ENCODE measurements around the gene FASN.

The FASN gene

DNA sequence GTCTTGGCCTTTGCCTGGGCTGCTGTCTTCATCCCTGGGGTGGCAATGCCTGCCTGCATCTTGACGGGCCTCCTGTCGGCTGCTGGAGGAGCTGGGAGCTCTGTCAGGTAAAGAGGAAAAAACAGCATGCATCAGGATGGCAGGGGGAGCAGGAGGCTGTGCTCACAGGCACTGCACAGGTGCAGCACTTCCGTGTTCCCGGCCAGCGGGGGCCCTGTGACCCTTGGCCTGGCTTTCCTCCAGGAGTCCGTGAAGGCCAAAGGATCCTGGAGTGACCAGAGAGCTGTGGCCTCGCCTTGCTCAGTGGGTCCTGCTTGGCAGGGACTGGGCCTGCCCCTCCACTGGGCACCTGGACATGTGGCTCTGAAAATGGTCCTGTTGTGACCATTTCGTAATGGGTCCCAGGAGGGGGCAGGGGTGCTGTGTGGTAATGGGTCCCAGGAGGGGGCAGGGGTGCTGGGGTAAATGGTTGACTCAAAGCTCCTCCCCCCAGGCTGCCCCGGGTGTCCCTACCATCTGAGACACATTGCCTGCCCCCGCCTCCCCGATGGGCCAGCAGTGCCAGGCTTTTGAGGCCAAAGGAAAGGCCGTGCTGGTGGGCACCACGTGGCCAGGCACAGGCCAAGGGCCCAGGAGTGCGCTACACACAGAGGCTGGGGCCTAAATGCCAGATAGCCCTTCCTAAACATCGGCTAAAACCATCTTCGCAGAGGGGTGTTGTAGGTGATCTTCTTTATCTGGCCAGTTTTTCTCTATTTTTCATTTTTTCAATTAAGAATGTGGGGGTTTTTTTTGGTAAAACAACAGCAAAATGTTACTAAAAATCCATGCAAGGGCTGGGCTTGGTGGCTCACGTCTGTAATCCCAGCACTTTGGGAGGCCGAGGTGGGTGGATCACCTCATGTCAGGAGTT is 4.0 kb upstream of the FASN start:
- DNase-seq (ENCODE audit: low spot score), result peak; percentile 36

DNA sequence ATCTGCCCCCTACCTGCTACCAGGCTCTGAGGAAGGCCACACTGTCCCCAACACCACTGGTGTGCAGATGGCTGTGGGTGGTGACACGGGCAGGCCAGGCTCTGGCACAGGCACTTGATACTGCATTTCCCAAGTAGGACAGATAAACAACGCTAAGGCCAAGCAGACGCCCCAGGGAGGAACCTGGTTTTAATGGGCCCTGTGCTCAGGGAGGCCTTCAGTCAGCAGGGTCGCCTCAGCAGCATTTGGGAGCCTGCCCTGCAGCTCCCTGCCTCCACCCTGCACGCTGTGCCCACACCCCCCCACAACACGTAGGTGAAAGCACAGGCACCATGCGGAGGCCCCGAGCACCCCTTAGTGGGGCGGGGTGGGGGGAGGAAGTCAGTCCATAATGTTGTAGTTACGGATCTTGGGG is 3.3 kb upstream of the FASN start:
- DNase-seq (ENCODE audit: low spot score), result no peak

DNA sequence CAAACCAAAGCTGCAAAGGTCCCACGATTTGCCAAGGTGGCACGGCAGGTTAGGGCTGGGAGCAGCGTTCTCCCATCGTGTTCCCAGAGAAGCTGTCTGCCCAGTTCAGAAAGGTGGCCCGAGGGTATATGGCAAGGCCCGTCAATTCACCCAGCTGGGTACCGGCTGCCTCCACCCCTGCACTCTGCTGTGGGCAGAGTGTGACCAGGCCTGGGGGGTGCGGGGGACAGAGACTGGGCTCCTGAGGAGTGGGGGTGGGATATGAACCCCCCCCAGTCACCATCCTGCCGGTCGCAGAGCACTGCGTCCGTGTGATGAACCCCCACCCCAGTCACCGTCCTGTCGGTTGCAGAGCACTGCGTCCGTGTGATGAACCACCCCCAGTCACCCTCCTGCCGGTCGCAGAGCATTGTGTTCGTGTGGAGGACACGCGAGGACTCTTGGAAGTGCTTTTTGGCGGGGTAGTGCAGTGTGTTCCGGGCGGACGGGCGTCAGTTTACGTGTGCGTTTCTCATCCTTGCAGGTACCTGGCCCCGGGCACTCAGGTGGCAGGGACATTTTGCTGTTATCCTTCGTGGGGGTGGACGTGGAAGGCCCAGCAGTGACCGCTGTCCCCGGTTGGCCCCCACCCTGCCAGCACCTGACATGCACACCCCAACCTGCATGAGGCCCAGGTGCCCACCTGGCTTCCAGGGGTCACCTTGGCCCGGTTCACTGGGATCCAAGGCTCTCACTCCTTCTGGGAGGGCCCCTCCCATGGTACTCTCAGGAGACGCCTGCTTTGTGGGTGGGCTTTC is 2.7 kb upstream of the FASN start:
- DNase-seq (ENCODE audit: low spot score), result no peak

DNA sequence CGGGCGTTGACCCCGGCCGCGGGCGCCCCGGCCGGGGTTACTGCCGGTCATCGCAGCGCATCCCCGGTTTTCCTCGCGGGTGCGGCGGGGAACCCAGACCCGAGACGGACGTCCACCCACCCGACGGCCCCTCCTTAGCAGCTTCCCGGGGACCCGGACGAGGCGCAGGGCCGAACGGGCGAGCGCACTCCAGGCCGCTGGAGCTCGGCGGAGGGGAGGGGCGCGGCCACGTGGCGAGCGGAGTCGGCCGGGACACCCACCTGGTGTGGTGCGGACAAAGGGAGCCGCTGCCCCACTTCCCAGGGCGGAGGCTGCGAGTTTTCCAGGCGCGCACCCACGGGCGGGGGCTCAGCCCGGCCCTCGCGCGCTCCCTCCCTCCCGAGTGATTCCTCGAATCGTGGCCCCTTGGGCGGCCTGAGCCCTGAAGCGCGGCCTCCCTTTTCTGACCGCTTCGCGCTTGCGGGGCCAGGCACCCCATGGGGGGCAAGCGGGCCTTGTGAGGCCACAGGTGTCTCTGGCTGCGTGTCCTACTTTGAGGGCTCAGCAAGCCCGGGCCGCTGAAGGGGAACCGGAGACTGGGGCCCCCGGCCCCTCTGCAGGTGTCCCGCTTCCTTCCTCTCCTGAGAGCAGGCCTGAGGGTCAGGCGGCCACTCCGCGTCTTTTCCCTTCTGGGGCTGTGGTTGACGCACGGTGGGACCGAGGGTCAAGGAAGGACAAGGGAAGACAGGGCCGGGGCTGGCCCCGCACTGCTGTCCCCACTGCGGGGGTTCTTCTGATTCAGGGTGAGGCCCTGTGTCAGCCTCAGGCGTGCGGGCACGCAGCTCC is 1.1 kb upstream of the FASN start:
- no peak for DNase-seq (ENCODE audit: low spot score)

DNA sequence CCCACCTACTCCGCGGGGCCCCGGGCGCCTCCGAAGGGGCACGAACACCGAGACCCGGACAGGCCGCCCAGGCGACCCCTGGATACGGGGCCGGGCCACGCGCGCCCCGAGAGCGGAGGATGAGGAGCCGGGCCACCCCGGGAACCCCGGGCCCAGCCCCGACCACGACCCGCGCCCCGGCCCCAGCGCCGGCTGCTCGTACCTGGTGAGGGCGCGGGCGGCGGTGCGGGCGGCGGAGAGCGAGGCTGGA is 192 bp downstream of the FASN start:
- DNase-seq (ENCODE audit: low spot score), result no peak

DNA sequence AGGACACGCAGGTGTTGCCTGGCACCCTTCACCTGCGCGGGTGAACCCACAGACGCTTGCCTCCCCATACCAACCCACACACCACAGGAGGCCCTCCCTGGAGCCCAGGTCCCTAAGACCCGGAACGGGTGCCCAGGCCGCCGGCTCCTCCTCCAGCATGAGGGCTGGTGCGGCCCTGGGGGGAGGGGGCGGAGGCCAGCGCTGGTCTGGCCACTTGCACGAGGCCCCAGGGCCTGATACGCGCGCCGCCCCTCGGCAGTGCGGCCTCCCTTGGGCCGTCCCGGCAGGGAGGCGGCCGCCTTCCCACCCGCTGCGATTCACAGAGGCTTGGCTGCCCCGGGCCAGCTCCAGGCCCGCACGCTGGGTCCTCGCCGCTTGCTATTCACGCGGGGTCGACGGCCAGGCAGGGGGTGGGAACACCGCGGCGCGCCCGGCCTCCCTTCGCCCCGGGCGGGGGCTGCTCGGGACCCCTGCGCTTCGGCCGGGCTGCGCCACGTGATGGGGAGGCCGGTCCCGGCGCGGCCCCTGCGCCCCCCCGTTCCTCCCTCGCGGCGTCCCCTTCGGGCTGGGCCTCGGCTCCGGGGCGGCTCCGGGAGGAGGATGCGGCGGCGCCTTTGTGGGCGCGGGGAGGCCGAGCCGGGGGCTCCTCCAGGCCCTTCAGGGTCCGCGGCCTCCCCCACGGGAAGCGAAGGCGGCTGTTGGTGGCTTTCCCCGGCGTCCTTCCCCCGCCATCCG is 685 bp downstream of the FASN start:
- DNase-seq (ENCODE audit: low spot score), result peak; percentile 48

DNA sequence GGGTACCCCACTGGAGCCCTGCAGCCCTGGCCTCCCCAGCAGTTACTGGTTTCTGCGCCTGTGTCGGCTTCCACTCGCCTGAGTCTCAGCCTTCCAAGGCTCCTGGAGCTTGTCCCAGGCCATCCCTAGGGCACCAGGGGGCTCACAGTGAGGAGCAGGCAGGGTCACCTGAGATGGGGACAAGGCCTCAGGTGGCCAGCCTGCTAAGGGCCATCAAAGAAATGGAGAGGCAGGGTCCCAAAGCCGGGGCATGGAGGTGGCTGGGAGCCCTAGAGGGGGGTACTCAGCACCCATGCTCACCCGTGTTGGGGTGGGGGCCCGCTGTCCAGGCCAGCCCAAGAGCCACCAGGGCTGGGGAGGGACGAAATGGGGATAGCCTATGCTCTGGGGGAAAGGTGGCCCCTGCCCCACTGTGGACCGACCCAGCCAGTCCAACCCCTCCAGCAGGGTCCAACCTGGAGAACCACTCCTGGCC is 1.3 kb downstream of the FASN start:
- no peak for DNase-seq (ENCODE audit: low spot score)

DNA sequence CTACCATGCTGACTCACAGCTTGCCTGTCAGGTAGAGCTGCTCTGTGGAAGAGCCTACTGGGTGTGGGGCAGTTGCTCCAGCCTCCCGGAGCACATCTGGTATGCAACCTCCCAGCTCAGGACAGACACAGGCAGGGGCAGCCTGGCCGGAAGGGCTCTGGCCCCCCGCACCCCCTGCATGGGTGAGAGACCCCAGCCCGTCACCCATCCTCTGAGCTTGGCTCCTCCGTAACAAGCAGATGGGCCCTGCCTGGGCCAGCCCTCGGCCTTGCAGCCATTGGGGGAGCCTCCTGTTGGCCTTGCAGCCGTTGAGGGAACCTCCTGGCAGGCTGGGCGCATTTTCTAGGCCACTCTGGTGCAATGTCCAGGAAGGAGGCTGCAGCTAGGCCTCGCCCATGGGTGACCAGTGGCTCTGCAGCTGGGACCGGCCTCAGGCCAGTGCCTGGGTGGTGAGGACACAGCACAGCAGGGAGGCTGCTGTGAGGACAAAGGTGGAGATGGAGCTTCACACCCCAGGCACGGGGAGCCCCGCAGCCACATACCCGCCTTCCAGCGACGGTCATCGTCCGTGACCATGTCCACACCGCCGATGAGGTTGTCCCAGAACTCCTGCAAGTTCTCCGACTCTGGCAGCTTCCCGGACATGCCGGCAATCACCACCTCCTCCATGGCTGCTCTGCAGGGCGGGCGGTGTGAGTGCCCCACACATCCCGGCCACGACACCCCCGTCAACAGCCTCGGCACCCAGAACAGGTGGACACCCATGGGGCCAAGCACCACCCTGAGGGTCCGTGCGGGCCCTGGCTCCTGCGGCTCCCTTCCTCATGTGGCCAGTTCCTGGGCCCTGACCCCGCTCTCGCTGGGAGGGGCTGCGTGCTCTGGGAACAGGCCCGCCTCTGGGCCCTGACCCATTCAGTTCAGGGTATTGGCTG is 2.0 kb downstream of the FASN start:
- no peak for DNase-seq (ENCODE audit: low spot score)

DNA sequence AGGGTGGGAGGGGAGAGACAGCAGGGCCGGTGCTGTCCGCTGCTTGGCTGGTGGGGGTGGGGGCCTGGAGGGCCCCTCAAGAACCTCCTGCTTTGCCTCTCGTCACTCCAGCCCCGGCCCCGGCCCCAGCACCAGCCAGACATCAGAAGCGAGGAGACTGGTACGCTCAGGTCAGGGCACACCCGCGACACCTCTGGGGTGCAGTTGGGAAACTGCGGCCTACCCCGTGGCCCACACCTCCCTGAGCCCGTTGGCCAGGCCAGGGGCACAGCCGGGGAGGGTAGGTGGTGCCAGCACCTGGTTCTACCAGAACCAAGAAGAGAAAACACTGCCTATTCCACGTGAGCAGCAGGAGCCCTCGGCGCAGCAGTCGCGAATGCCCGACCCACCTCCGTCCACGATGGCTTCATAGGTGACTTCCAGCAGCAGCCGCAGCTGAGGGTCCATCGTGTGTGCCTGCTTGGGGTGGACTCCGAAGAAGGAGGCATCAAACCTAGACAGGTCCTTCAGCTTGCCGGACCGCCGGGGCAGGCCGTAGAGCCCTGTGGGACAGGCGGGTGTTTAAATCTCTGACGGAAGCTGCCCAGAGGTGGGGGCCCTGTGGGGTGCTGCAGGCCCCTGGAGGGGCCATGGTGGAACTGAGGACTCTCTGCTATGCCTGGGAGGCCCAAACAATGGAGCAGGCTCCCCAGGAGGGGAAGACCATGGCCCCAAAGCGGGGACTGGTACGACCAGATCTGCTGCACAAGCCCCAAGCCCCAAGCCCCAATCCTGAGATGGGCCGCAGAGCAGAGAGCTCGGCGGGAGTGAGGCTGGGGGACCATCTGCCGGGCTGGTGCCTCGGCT is 2.9 kb downstream of the FASN start:
- DNase-seq (ENCODE audit: low spot score), result no peak

DNA sequence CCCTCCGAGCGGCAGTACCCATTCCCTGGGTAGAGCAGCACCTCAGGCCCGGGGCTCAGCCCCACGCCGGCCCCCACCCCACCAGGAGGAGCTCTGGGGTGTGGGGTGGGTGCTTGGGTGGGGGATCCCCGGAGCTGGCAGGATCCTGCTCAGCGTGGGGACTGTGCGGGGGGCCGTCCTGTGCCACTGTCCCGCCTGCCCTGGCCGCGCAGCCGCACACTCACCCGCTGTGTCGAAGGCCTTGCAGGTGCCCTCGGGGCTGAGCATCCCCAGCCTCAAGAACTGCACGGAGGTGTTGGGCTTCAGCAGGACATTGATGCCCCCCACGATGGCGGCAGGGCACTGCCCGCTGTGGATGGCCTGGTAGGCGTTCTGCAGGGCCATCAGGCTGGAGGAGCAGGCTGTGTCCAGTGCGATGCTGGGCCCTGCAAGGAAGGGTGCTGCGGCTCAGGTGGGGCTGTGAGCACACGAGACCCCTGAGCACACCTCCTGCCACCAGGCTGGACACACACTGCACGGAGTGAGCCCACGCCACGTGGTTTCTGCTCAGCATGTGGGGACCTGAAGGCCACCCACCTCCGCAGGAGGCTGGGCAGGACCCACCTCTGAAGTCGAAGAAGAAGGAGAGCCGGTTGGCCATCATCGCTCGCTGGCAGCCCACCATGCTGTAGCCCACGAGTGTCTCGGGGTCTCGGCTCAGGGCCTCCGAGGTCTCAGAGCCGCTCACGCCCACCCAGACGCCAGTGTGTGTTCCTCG is 4.9 kb downstream of the FASN start:
- DNase-seq (ENCODE audit: low spot score), result no peak

DNA sequence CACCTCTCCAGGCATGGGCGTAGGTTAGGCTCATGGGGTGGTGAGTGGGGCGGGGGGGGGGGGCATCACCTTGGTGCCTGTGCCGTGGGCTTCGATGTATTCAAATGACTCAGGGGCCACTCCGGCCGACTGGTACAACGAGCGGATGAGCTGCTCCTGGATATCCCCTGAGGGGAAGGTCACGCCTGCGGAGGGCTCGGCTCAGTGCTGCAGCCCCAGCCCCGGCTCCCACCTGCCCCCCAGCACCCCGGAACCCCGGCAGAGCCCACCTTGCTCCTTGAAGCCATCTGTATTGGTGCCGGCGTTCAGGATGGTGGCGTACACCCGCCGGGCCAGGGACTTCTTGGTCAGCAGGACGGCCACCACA is 5.4 kb downstream of the FASN start:
- DNase-seq (ENCODE audit: low spot score), result no peak

DNA sequence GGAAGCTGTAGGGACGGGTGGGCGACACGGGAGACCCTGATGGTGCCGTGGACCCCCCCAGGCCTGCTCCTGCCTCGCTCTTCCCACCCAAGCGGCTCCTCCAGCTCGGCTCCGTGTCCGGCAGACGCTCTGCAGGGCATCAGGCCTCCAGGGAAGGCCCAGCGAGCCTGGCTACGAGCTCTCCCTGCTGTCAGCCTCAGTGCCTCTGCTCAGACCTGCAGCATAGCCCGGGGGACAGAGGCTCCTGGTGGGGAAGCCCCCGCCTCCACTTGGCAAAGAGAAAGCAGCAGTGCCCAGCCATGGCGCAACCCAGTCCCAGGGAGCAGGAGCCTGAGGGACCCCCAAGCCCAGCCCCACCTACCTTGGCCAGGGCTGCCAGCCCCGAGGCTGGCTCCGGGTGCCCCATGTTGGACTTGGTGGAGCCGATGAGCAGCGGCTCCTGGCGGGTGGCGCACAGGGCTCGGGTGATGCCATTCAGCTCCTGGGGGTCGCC is 5.9 kb downstream of the FASN start:
- no peak for DNase-seq (ENCODE audit: low spot score)

DNA sequence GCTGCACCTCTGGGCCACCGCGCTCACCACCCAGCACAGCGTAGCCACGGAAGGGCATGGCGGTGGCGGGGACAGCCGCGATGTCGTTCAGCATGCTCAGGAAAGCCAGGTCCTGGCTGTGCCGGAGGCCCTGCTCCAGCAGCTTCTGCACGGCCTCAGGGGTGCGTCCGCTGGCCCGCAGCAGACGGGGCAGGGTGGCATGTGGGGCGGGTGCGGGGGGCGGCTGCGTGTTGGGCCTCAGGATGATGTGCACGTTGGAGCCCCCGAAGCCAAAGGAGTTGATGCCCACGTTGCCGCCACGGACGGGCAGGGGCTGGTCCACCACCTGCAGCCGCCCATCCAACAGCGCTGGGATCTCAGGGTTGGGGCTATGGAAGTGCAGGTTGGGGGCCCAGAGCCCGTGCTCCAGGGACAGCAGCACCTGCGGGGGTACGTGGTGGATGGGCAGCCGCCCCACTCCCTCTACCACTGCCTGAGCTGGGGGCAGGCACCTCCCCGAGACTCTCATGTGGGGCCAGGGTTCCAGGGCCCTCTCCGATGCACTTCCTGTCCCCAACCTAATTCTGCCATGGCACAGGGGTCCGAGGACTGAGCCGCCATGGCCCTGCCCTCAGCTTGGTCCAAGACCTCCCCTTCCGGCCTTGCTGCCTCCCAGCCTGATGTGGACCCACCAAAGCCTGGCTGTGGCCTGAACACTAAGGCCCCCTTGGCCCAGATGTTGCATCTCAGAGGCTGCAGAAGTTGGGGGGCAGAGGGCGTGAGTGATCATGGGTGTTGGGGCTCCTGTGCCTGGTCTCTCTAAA is 6.6 kb downstream of the FASN start:
- DNase-seq (ENCODE audit: low spot score), result no peak

DNA sequence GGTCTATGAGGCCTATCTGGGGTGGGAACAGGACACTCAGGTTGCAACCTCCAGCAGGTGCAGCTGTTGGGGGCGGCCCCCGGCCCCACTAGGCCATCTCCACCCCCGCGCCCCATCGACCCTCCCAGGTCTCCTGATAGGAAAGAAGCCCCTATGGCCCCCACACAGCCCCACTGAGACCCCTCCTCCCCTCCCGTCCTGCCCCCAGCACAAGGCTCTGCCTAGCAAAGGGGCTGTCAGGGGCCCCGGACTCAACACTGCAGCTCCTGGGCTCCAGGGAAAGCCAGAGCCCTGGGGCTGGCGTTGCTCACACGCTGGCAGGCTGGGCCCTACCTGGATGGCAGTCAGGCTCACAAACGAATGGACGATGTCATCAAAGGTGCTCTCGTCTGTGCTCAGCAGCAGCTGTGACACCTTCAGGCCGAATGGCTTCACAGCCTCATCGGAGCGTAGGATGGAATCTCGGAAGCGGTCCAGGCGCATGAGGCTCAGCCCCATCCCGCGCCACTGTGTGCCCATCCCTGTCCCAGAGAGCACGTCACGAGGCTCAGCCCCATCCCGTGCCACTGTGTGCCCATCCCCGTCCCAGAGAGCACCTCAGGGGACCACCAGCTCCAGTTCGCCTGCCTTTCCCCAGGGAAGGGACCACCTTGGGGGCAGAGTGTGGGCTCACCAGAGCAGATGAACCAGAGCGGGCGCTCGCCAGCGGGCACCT is 7.3 kb downstream of the FASN start:
- no peak for DNase-seq (ENCODE audit: low spot score)

DNA sequence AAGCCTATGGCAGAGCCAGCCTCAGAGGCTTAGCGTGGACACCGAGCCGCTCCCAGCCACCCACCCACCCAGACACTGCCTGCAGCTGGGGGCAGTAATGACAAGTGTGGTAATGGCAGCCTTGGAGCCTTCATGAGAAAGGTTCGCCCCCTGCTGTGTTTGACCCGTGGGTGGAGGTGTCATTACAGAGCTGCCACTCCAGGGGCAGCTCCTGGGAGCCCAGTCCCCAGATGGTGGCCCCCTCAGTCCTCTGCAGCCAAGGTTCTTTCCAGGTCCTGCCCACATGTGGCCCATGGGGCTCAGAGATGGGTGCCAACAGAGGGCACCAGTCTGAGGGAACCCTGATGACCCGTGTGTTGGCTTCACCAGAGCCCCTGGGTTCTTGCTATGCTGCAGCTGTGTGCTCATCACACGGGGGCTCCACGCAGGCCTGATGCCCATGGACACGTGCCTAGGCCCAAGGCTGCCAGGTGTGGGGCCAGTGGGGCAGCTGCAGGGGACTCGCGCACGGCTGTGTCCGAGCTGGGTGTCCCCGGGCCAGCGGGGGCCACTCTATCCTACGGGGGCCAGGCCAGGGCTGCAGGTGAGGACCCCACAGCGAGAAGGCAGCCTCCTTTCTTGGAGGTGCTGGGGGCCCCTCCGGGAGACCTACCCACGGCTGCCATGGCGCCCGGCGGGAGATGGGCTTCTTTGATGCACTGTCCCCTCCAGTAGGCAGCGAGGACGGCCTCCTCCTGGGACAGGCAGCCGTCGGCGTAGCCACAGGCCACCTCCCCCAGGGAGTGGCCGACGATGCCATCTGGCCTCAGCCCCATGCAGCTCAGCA is 8.1 kb downstream of the FASN start:
- no peak for DNase-seq (ENCODE audit: low spot score)
